HEK293 (cell line): ENCODE results near the gene PRKCE.

Source experiments
- CTCF ChIA-PET: fragments of 350-600 bp; formaldehyde crosslinking; extraction: SDS; loops from one replicate; lab custom pipeline; 2021; ENCODE audit warnings: antibody characterized with exemption; lab: Yijun Ruan, JAX
- POLR2A ChIA-PET: fragments of 300-600 bp; formaldehyde crosslinking; extraction: SDS; loops from one replicate; lab custom pipeline; 2020; ENCODE audit warnings: antibody characterized with exemption, inconsistent platforms; lab: Yijun Ruan, JAX
- H3K27ac ChIP-seq: fragments of 200-500 bp; sonication (Bioruptor generic); 2 replicates; pipeline ENCODE4 v1.5.1; 2014; ENCODE audit warnings: low read depth, low read length, control low read depth, inconsistent platforms; ENCODE audit errors: extremely low read depth
- H3K36me3 ChIP-seq, 2 experiments: fragments of 200-500 bp in 1 of 2; sonication (Bioruptor generic) in 1 of 2; 1 replicate in 1 of 2; 2 replicates in 1 of 2; pipeline ENCODE4 v1.5.1; 2014 to 2017; ENCODE audit warnings: inconsistent platforms in 2 of 2, low read length in 2 of 2; ENCODE audit not compliant: control insufficient read depth in 2 of 2, insufficient read depth in 1 of 2
- H3K4me1 ChIP-seq: fragments of 200-500 bp; sonication (Bioruptor generic); 2 replicates; pipeline ENCODE4 v1.5.1; 2014; ENCODE audit warnings: mild to moderate bottlenecking, low read length, inconsistent platforms; ENCODE audit not compliant: control insufficient read depth, insufficient read depth
- H3K4me3 ChIP-seq: 2 replicates; pipeline ENCODE4 v1.5.1; 2011; ENCODE audit warnings: low read depth, mild to moderate bottlenecking, control low read depth, low read length, moderate library complexity
- H3K9me3 ChIP-seq: fragments of 200-500 bp; sonication (Bioruptor generic); 2 replicates; pipeline ENCODE4 v1.5.1; 2014; ENCODE audit warnings: low read depth, low read length, inconsistent platforms; ENCODE audit not compliant: control insufficient read depth, insufficient read depth
- GFI1B ChIP-seq: fragments of 450-650 bp; formaldehyde crosslinking; IDR thresholded peaks from 2 replicates; pipeline ENCODE4 v1.5.1; 2016; ENCODE audit warnings: missing biosample characterization, missing genetic modification characterization
- GLI2 ChIP-seq: fragments of 450-650 bp; formaldehyde crosslinking; IDR thresholded peaks from 2 replicates; pipeline ENCODE4; 2017; ENCODE audit warnings: missing biosample characterization, missing genetic modification characterization, low read depth, borderline replicate concordance
- WT1 ChIP-seq: fragments of 450-650 bp; formaldehyde crosslinking; IDR thresholded peaks from 2 replicates; pipeline ENCODE4 v1.5.1; 2016; ENCODE audit warnings: missing biosample characterization, missing genetic modification characterization
- ZEB2 ChIP-seq: fragments of 450-650 bp; formaldehyde crosslinking; IDR thresholded peaks from 2 replicates; pipeline ENCODE4 v1.5.1; 2016; ENCODE audit warnings: missing biosample characterization, missing genetic modification characterization
- ZFHX2 ChIP-seq: fragments of 450-650 bp; formaldehyde crosslinking; conservative IDR thresholded peaks from 2 replicates; pipeline ENCODE4 v1.5.1; 2016; ENCODE audit warnings: missing biosample characterization, missing genetic modification characterization
- ZNF155 ChIP-seq: fragments of 450-650 bp; formaldehyde crosslinking; IDR thresholded peaks from 2 replicates; pipeline ENCODE4 v1.5.1; 2016; ENCODE audit warnings: missing biosample characterization, missing genetic modification characterization
- ZNF169 ChIP-seq: fragments of 450-650 bp; formaldehyde crosslinking; IDR thresholded peaks from 2 replicates; pipeline ENCODE4 v1.5.1; 2016; ENCODE audit warnings: missing biosample characterization, missing genetic modification characterization
- ZNF274 ChIP-seq, 2 experiments: fragments of 200-500 bp in 1 of 2; fragments of 450-650 bp in 1 of 2; sonication (Bioruptor generic) in 1 of 2; formaldehyde crosslinking in 1 of 2; IDR thresholded peaks; 2 replicates each; pipeline versions ENCODE4 v1.5.1 to v1.6.1; 2014 to 2016; ENCODE audit warnings: borderline replicate concordance in 1 of 2, inconsistent platforms in 1 of 2, low read length in 1 of 2, missing biosample characterization in 1 of 2, missing genetic modification characterization in 1 of 2
- ZNF324 ChIP-seq: fragments of 450-650 bp; formaldehyde crosslinking; IDR thresholded peaks from 2 replicates; pipeline ENCODE4 v1.5.1; 2016; ENCODE audit warnings: missing biosample characterization, missing genetic modification characterization
- ZNF350 ChIP-seq: fragments of 450-650 bp; formaldehyde crosslinking; IDR thresholded peaks from 2 replicates; pipeline ENCODE4 v1.5.0; 2017; ENCODE audit warnings: missing biosample characterization, mild to moderate bottlenecking, missing genetic modification characterization
- ZNF571 ChIP-seq: fragments of 450-650 bp; formaldehyde crosslinking; IDR thresholded peaks from 2 replicates; pipeline ENCODE4 v1.5.0; 2017; ENCODE audit warnings: missing biosample characterization, missing genetic modification characterization
- ZNF707 ChIP-seq: fragments of 450-650 bp; formaldehyde crosslinking; IDR thresholded peaks from 2 replicates; pipeline ENCODE4 v1.5.1; 2016; ENCODE audit warnings: missing biosample characterization, missing genetic modification characterization
- ZNF830 ChIP-seq: fragments of 450-650 bp; IDR thresholded peaks from 2 replicates; pipeline ENCODE4 v1.5.0; 2018; ENCODE audit warnings: missing biosample characterization, missing genetic modification characterization, low read depth, mild to moderate bottlenecking, moderate library complexity
- ZXDB ChIP-seq: fragments of 450-650 bp; formaldehyde crosslinking; IDR thresholded peaks from 2 replicates; pipeline ENCODE4 v1.5.1; 2016; ENCODE audit warnings: missing biosample characterization, missing genetic modification characterization
- TF ChIP-seq, protein P1 (sequence below): fragments of 450-650 bp; formaldehyde crosslinking; conservative IDR thresholded peaks from 2 replicates; pipeline ENCODE4 v1.5.1; 2016; ENCODE audit warnings: low read depth, missing biosample characterization, missing genetic modification characterization
- TF ChIP-seq, protein P2 (sequence below): fragments of 450-650 bp; formaldehyde crosslinking; IDR thresholded peaks from 2 replicates; pipeline ENCODE4 v1.5.1; 2017; ENCODE audit warnings: missing biosample characterization, missing genetic modification characterization
- TF ChIP-seq, protein P3 (sequence below): fragments of 450-650 bp; formaldehyde crosslinking; IDR thresholded peaks from 2 replicates; pipeline ENCODE4 v1.5.1; 2017; ENCODE audit warnings: missing biosample characterization, missing genetic modification characterization
- TF ChIP-seq, protein P4 (sequence below): fragments of 450-650 bp; formaldehyde crosslinking; IDR thresholded peaks from 2 replicates; pipeline ENCODE4 v1.5.1; 2016; ENCODE audit warnings: missing biosample characterization, missing genetic modification characterization
- TF ChIP-seq, protein P5 (sequence below): fragments of 450-650 bp; formaldehyde crosslinking; IDR thresholded peaks from 2 replicates; pipeline ENCODE4 v1.5.1; 2016; ENCODE audit warnings: missing biosample characterization, missing genetic modification characterization, borderline replicate concordance

The PRKCE gene

DNA sequence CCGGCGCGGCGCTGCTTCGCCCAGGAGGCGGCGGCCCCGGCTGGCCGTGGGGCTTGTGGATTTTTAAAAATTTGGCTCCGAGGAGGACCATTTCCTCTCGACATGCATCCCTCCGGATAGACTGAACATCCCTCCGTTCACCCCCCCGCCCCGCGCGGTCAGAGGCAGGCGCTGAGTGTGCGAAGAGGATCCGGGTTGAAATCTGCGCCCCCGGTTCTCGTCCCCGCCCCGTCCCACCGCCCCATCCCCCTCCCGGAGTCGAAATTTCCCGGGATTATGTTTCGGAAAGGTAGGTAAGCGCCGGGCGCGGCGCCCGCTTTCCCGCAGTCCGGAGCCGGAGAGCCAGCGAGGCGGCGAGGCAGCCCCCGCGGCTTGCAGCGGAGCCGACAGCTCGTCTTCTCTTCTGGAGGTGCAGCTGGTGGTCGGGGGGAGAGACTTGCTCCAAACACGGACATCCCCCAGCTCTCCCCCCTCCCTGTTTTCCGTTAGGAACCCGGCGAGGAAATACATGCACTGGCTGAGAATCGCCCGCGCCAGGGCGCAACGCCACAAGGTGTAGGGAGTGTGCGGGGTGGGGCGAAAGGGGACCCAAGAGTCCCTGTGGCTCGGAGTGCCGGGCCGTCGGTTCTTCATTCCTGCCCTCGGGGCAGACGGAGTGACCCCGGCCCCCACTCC, at the start of gene PRKCE (continued):
- TF ChIP-seq ZNF274 (IDR thresholded peaks at IDR 0.05; ENCODE audit: low read length): no peak
- no peak for TF ChIP-seq ZNF274 (tag by site-specific recombination; IDR thresholded peaks at IDR 0.05; ENCODE audit: borderline replicate concordance)
- TF ChIP-seq, protein P1, sequence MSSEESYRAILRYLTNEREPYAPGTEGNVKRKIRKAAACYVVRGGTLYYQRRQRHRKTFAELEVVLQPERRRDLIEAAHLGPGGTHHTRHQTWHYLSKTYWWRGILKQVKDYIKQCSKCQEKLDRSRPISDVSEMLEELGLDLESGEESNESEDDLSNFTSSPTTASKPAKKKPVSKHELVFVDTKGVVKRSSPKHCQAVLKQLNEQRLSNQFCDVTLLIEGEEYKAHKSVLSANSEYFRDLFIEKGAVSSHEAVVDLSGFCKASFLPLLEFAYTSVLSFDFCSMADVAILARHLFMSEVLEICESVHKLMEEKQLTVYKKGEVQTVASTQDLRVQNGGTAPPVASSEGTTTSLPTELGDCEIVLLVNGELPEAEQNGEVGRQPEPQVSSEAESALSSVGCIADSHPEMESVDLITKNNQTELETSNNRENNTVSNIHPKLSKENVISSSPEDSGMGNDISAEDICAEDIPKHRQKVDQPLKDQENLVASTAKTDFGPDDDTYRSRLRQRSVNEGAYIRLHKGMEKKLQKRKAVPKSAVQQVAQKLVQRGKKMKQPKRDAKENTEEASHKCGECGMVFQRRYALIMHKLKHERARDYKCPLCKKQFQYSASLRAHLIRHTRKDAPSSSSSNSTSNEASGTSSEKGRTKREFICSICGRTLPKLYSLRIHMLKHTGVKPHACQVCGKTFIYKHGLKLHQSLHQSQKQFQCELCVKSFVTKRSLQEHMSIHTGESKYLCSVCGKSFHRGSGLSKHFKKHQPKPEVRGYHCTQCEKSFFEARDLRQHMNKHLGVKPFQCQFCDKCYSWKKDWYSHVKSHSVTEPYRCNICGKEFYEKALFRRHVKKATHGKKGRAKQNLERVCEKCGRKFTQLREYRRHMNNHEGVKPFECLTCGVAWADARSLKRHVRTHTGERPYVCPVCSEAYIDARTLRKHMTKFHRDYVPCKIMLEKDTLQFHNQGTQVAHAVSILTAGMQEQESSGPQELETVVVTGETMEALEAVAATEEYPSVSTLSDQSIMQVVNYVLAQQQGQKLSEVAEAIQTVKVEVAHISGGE: no peak; the same call in 1 of the 2 replicates
- TF ChIP-seq, protein P2, sequence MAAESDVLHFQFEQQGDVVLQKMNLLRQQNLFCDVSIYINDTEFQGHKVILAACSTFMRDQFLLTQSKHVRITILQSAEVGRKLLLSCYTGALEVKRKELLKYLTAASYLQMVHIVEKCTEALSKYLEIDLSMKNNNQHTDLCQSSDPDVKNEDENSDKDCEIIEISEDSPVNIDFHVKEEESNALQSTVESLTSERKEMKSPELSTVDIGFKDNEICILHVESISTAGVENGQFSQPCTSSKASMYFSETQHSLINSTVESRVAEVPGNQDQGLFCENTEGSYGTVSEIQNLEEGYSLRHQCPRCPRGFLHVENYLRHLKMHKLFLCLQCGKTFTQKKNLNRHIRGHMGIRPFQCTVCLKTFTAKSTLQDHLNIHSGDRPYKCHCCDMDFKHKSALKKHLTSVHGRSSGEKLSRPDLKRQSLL (tag by site-specific recombination): no peak
- TF ChIP-seq ZNF169 (tag by site-specific recombination): no peak
- TF ChIP-seq, protein P3, sequence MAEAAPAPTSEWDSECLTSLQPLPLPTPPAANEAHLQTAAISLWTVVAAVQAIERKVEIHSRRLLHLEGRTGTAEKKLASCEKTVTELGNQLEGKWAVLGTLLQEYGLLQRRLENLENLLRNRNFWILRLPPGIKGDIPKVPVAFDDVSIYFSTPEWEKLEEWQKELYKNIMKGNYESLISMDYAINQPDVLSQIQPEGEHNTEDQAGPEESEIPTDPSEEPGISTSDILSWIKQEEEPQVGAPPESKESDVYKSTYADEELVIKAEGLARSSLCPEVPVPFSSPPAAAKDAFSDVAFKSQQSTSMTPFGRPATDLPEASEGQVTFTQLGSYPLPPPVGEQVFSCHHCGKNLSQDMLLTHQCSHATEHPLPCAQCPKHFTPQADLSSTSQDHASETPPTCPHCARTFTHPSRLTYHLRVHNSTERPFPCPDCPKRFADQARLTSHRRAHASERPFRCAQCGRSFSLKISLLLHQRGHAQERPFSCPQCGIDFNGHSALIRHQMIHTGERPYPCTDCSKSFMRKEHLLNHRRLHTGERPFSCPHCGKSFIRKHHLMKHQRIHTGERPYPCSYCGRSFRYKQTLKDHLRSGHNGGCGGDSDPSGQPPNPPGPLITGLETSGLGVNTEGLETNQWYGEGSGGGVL (tag by site-specific recombination): peak; percentile 36; the same call in 1 of the 2 replicates
- no peak for TF ChIP-seq ZNF830 (tag by site-specific recombination)

DNA sequence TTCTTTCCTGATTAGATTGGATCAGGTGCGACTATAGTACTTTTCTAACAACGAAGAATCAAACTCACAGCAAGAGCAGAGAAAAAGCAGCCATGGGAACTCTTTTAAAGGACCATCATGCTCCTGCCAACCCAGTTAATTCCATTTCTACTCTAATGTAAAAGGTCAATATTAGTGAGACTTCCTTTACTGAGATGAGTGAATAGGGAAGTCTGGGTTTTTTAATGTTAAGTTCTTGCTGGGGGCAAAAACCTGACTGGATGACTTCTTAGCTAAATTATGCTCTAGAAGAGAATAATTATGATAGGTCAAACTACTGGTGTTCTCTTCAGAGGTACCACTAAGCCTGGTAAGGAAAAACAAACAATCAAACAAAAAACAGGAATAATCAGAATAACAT, 48.9 kb upstream of the PRKCE start:
- peaks cover 30 to 72% of the 10 kb centered on the region in 2 experiments for H3K36me3 ChIP-seq
- H3K27ac ChIP-seq: no peak overlapping the region
- H3K4me3 ChIP-seq: no peak overlapping the region
- H3K9me3 ChIP-seq: no peaks in the 10 kb centered on the region
- POLR2A ChIA-PET: no interaction called here
- CTCF ChIA-PET: interaction anchor here (0.6 to 1.6 kb wide), 4 partner anchors 16 to 391 kb away, joined by 3 to 6 read pairs (median 3); no protein-coding TSS in a partner anchor
- no peaks in the 10 kb centered on the region for H3K4me1 ChIP-seq
- no peak for TF ChIP-seq ZXDB (tag by site-specific recombination)
- no peak for TF ChIP-seq ZNF707 (tag by site-specific recombination)
- no peak for TF ChIP-seq GFI1B
- TF ChIP-seq ZNF350 (tag by site-specific recombination): no peak
- no peak for TF ChIP-seq ZNF324 (tag by site-specific recombination)
- TF ChIP-seq WT1 (tag by site-specific recombination): no peak
- no peak for TF ChIP-seq ZNF155
- TF ChIP-seq, protein P4, sequence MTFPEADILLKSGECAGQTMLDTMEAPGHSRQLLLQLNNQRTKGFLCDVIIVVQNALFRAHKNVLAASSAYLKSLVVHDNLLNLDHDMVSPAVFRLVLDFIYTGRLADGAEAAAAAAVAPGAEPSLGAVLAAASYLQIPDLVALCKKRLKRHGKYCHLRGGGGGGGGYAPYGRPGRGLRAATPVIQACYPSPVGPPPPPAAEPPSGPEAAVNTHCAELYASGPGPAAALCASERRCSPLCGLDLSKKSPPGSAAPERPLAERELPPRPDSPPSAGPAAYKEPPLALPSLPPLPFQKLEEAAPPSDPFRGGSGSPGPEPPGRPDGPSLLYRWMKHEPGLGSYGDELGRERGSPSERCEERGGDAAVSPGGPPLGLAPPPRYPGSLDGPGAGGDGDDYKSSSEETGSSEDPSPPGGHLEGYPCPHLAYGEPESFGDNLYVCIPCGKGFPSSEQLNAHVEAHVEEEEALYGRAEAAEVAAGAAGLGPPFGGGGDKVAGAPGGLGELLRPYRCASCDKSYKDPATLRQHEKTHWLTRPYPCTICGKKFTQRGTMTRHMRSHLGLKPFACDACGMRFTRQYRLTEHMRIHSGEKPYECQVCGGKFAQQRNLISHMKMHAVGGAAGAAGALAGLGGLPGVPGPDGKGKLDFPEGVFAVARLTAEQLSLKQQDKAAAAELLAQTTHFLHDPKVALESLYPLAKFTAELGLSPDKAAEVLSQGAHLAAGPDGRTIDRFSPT (tag by site-specific recombination): no peak
- TF ChIP-seq, protein P5, sequence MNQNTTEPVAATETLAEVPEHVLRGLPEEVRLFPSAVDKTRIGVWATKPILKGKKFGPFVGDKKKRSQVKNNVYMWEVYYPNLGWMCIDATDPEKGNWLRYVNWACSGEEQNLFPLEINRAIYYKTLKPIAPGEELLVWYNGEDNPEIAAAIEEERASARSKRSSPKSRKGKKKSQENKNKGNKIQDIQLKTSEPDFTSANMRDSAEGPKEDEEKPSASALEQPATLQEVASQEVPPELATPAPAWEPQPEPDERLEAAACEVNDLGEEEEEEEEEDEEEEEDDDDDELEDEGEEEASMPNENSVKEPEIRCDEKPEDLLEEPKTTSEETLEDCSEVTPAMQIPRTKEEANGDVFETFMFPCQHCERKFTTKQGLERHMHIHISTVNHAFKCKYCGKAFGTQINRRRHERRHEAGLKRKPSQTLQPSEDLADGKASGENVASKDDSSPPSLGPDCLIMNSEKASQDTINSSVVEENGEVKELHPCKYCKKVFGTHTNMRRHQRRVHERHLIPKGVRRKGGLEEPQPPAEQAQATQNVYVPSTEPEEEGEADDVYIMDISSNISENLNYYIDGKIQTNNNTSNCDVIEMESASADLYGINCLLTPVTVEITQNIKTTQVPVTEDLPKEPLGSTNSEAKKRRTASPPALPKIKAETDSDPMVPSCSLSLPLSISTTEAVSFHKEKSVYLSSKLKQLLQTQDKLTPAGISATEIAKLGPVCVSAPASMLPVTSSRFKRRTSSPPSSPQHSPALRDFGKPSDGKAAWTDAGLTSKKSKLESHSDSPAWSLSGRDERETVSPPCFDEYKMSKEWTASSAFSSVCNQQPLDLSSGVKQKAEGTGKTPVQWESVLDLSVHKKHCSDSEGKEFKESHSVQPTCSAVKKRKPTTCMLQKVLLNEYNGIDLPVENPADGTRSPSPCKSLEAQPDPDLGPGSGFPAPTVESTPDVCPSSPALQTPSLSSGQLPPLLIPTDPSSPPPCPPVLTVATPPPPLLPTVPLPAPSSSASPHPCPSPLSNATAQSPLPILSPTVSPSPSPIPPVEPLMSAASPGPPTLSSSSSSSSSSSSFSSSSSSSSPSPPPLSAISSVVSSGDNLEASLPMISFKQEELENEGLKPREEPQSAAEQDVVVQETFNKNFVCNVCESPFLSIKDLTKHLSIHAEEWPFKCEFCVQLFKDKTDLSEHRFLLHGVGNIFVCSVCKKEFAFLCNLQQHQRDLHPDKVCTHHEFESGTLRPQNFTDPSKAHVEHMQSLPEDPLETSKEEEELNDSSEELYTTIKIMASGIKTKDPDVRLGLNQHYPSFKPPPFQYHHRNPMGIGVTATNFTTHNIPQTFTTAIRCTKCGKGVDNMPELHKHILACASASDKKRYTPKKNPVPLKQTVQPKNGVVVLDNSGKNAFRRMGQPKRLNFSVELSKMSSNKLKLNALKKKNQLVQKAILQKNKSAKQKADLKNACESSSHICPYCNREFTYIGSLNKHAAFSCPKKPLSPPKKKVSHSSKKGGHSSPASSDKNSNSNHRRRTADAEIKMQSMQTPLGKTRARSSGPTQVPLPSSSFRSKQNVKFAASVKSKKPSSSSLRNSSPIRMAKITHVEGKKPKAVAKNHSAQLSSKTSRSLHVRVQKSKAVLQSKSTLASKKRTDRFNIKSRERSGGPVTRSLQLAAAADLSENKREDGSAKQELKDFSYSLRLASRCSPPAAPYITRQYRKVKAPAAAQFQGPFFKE (tag by site-specific recombination): no peak
- TF ChIP-seq GLI2 (tag by site-specific recombination): no peak
- TF ChIP-seq ZEB2 (tag by site-specific recombination): no peak
- TF ChIP-seq ZFHX2: no peak
- no peak for TF ChIP-seq ZNF571
